IPS DF 19.7 (cell line): ENCODE results near the gene UMAD1.

Experiments
- DNase-seq: peaks from one replicate; pipeline ENCODE4 v3.0.0-alpha.2; 2013; ENCODE audit warnings: low read depth, low spot score

UMAD1 gene

DNA sequence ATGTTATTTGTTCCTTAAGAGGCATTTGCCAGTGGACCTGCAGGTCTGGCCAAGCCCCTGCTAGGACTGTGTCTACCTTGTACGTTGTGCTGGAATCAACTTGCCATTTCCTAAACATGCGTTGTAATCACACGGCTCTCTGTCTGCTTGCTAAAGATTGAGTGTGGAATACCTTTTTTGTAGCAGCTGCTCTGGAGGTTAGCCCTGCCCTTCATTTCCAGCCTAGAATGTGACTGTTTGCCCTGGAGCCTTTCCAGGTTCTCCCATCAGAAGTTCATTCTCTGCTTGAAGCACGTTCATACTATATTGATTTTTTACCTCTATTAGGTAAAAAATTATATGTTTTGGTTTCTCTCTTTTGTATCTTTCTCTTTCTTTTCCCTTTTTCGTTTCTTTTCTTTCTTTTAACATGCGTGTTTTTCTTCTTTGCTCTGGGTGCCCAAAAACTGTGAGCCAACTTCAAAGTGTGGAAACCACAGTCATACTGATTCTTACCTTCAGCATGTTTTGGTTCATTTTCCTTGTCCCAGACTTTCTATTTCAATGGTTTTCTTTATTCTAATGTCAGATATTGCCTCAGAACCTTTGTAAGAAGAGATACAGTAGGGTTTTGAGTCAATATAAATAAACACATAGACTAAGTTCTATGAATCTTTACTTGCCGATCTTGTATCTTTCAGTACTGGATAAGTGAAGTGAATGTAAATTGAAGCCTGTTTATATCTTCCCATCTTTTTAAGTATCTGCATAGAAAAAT, 189.7 kb downstream of the UMAD1 start:
- no peak for DNase-seq

DNA sequence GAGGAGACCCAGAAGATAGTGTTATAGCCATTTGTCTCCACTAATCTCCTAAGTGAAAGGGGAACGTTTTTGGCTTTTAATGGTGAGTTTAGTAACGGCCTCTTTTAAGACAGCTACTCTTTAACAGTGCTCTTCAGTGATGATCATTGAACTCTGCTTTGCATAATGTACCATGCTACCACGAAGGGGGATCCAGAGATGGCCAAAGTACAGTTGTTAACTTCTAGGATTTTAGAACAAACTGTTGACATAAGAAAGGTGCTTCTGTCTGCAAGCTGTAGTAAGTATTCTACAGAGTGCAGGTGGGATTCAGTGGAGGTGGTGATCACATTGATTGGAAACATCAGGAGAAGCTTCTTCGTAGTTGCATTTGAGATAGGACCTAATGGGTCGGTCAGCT, 192.0 kb downstream of the UMAD1 start:
- DNase-seq = no peak

DNA sequence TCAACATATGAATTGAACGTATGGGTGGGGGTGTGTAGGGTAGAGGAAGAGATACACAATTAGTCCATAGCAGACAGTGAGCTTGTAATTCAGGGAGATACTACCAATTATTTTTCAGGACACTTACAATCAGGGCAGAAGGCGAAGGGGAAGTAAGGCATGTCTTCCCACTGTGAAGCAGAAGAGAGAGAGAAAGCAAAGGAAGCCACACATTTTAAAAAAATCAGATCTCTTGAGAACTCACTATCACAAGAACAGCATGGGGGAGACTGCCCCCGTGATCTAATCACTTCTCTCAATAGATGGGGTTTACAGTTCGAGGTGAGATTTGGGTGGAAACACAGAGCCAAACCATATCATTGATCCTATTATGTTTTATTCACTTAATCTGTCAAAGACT, 194.2 kb downstream of the UMAD1 start:
- DNase-seq = no peak

DNA sequence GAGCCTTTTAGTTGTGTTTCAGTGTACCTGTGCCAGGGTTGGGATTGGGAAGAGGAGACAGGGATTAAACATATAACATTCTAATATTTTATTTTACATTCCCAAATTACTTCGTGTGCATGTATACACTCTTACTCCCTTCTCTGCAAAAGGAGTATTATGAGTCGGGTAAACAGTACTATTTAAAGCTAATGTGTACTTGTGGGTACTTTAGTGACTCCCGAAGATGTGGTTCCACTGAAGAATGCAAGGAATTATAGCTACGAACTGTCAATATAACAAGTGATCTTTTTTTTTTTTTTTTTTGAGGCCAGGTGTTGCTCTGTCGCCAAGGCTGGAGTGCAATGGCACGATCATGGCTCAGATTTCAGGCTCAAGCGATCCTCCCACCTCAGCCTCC, 200.5 kb downstream of the UMAD1 start:
- no peak for DNase-seq

DNA sequence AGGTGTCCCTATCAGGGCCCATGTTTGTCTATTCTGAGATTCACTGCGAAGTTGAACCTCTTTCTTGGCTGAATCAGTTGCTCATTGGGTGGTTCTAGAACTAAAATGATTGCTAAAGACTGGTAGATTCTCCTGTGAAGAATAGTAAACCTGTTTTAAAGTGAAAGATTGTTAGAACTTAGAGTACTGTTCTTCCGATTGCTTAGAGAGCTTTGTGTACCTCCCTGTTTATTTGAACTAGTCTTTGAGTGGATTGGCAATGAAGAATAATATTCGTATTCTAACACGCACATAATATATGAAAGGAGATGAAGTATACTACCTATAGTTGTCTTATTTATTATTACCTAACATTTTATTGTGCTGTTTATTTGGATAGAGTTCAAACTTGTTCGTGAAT, 202.7 kb downstream of the UMAD1 start:
- no peak for DNase-seq

DNA sequence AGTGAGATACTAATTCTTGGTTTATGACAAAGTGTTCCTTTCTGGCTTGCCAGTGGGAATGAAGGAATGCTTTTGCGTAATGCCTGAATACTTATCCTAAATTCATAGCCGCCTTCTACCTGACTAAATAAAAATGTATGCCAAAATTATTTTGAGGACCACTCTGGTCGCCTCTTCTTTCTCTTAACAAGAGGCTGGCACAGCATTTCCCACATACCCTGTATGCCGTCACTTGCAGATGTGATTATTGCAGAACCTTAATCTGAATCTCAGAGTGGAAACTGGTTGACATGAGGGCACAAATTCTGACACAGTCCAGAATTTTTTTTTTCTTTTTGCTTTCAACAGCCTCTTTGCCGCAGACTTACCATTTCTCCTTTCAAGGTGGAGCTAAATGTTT, 203.4 kb downstream of the UMAD1 start:
- no peak for DNase-seq

DNA sequence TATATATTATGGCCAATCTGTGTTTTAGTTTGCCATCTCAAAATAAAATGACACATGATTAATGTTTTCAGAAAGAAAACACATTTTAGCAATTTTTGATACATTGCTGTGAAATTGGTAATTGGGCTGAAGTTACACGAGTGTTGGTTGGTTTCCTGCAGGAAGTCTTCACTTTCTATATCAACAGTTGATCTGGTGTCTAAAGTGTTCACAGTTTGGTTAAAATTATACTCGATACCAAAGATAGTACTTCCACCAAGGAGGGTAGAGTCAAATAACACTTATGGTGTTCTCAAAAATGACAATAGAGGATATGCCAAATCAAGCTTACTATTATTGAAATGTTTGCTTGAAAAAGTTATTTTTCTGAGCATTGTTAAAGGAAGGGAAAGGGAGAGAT, 207.7 kb downstream of the UMAD1 start:
- DNase-seq = no peak

DNA sequence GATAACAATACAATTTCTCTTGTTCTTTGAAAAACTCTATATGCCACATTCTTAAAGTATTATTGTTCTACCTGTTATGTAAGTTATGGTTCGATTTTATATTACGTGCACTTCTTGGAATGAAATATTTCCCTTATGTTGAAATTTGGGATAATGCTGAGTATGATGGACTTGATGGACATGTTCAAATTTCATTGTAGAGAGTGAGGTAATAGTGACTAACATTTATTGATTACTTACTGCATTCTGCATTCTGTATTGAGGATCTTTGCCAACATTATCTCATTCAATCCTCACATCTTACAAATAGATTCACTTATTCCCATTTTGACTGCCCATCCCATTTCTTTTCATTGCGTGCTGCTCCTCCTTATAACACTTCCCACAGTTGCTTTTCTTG, 208.3 kb downstream of the UMAD1 start:
- no peak for DNase-seq

DNA sequence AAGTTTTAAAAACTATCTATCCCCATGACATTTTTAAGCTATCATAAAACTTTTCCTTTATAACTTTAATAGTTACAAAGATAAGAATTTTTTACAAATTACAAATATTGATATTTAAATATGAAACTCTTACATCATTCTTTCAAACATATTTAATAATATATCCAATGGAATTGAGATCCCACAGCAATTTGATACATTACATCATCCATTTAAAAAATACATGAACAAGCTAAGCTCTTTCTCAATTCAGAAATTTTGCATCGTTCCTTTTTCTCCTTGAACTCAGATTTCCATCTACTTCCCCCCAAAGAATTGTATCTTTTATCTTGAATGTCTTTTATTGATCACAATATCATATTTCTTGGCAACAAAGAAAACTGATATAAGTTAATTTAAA, 209.6 kb downstream of the UMAD1 start:
- DNase-seq = no peak

DNA sequence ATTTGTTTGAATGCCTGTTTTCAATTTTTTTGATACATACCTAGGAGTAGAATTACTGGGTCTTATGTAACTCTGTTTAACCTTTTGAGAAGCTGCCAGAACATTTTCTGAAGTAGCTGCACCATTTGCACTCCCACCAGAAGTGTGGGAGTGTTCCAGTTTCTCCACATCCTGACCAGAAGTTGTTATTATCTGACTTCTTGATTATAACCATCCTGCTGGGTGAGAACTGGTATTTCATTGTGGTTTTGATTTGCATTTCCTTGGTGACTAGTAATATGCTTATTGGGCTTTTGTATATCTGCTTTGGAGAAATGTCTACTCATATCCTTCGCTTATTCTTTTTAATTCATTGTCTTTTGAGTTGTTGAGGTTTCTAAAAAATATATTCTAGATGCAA, 210.8 kb downstream of the UMAD1 start:
- DNase-seq = no peak

DNA sequence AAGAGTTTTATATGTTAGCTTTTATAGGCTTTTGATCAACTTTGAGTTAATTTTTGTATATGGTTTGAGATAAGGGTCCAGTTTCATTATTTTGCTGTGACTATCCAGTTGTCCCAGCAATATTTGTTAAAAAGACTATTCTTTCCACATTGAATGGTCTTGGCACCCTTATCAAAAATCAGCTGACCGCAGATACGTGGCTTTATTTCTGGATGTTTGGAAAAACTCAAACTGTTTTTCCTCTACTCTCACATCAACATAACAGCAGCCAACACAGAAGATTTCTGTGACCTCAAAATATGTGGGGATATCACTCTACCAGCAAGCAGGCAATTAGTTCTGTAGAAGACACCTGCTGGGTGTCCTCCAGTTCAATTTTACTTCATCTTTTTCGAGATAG, 211.4 kb downstream of the UMAD1 start:
- DNase-seq = no peak

DNA sequence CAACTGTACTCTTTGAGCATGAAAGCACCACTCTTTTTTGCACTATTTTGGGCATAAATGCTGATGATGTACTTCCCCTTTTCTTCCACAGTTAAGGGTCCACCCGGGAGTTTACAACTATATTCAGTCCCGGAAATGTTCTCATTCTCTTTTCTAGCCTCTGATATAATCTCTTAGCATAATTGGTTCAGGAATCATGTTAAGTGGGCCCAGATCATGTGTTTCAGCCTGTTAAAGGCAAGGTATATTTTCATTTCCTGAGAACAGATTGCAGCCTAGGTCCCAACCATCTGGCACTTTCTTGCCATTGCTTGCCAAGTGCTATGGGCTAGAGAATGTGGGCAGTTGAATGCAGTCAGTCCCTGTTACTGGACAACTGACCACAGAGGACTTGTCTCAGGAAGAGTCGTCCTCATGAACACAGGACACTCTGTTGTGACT, 216.6 kb downstream of the UMAD1 start:
- no peak for DNase-seq

DNA sequence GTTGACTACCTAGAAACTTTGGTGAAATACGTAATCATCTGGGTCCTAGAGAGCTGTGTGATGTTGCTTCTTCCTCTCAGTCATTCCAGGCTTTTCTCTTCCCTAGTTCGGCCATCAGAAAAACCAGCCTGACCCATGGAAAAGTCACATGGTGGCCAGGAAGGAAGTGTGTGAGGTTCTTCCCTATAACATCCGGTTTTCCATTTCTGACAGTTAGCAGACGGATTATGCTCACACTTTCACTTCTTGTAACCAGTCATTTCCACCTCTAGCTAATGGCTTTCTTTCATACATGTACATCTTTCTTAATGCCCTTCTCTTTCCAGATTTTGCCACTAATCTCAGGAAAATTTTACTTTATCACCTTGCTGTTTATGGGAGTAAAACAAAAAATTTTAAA, 218.0 kb downstream of the UMAD1 start:
- no peak for DNase-seq

DNA sequence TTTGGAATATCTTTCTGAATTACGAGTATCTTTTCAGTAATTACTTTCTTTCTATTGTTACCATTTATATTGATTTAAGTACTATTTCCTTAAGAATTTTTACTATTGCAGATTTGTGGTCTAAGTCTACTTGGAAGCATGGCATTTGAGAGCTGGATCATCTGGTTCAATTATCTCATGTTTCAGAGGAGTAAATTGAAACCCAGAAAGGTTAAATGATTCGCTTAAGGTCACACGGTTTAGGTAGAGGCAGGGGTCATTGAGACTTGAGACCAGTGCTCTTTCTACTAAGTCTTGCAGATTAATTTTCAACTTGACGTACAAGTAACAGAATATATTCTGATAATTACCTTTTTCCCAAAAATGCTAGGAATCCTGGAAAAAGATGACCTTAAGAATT, 218.9 kb downstream of the UMAD1 start:
- no peak for DNase-seq

DNA sequence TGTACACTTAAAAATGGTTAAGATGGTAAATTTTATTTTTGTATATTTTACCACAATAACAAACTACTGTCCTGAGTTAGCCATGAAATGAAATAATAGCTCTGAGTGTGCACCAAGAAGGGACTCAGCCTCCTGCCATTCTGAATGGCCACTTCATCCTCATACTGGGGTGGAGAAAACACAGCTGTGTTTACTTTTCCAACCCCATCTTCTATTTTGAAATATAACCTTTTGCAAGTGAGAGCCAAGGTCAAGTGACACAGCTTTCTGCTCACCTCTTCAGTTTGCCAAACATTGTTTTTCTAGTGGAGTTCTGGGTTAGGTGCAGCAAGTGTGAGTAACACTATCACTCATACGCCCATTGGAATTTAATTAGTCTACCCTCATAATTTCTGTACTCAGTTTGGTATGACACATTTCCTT, 220.7 kb downstream of the UMAD1 start:
- DNase-seq = no peak

DNA sequence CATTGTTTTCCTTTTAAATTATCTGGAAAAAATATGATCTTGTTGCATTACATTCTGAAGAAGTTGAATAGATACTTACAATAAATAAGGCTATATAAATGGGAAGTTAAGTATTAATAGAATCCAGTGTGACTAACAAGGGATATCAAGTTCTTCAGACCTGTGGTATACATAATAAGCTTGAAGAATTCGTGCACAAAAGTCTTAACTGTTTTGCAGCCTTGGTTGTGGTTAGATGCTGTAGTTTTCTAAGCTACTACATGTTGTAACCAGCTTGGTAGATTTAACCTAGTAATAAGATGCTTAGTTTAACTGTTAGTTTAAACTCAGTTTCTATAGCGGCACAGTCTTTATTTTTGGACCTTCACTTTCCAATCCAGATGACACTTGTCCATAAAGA, 221.8 kb downstream of the UMAD1 start:
- DNase-seq = no peak

DNA sequence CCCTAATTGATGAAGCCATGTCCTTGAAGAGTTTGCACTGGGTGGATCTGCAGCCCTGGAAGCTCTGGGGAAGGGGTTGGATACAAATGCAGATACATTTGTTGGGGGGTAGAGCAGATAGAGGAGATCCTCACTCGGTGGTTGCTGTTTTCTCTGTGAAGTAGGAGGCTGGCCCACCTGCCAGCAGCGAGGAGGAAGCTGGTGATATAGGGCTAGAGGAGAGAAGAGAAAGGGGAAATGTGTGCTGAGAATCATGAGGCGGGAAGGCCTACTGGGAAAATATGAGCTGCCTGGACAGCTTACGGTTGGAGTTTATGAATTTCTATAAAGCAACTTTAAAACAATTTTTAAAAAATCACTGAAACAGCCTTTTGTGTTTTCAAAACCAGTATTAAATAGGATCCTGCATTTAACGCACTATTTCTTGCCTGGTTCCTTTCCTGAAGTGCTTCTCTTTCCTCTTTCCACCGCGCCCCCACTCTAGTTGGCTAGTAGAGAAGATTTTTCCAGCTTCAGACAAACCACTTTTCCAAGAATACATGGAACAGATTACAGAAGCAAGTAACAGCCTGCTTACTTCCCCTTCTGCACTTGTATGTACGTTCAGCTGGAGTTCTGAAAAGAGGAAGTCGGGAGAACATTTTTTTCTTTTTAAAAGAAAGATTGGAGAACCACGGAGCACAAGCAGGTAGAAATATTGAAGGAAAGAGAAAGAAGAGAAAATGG, 227.5 kb downstream of the UMAD1 start:
- DNase-seq = no peak

DNA sequence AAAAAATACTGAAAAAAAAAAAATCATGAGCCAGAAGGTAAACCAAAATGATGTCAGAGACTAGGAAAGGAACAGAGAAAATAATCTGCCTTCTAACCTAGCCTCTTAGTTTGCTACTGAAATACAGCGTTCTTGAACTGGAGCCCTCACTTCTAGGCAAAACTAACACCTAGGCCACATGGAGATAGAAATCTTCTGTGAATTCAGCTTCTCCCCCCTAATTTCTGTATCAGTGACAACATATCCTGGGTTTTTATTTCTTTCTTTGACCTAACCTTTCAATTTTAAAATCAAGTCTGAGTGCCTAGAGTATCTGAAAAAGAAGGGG, 228.0 kb downstream of the UMAD1 start:
- no peak for DNase-seq

DNA sequence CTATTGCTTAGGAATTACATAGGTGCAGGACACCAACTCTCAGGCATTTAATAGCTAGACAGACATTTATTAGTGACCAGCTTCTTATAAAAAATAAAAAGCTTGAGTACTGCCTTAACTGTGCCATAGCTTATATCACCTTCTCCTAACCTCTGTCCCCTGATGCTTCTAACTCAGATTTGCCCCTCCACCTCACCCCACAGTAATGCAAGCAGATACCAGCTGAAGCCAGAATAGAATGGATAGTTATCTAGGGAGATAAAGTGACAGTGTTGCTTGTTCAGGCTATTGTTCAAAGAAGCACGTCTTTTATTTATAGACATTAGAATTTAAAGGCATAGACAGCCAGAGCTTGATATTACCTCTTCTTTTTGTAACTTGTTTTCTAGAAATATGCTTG, 228.5 kb downstream of the UMAD1 start:
- no peak for DNase-seq

DNA sequence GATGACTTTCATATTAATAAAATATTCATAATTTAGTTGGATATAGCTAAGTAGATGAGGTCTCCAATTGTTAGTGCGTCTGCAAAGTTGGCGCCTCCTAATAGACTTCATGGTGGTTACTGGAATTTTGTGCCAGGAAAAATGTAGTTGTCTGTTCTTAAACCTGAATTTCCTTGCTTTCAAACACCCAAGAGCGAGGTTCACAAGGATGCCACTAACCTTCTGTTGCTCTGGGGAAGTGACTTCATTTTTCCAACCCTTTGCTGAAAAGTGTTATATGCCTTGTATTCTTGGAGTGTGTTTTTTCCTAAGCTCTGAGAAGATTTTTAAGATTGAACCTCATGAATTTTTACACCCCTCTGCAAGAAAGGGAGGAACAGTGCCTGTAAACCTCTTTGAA, 229.1 kb downstream of the UMAD1 start:
- DNase-seq = no peak

DNA sequence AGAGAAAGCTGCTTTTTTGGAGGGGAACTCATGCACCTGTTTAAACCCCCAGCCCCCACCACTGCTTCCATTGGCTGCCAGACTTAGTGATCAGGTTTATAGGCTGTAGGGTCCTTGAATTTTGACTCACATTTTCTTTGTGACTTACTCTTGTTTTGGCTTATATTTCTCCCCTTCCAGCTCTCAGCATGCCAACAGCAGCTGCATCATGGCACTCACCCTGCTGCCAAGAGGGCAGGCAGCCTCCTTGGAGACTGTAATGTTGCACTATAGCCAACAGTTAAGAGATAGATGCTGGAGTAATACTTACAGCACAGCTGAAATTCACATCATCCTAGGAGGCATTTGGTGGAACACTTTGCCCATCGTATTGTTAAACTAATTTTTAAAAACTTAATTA, 230.0 kb downstream of the UMAD1 start:
- no peak for DNase-seq

DNA sequence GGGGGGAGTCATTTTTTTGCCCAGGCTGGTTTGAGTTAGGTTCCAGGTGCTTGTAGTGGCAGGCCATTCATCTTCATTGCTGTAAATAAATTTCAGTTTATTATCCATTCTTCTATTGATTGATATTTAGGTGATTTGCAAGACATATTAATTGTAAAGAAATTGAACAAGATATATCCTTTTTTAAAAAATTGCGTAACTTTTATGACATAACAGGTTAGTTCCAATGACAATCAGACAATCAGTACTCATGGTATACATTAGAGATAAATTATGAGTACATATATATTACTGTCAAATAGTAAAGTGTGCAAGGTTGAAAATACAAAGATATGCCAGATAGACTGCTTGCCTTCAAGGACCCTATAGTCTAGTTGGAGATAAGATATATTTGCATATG, 235.9 kb downstream of the UMAD1 start:
- no peak for DNase-seq

DNA sequence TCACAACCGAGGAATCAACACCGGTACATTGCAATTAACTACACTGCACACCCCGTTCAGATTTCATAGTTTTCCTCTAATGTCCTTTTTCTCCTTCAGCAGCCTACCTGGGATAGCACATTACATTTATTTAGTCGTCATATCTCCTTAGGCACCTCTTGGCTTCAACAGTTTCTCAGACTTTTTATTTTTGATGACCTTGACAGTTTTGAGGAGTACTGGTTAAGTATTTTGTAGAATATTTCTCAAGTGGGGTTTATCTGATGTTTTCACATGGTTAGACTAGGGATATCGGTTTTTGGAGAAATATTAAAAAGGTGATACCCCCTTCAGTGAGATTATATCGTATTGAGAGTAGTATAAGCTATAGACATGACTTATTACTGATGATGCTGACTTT, 241.0 kb downstream of the UMAD1 start:
- no peak for DNase-seq

DNA sequence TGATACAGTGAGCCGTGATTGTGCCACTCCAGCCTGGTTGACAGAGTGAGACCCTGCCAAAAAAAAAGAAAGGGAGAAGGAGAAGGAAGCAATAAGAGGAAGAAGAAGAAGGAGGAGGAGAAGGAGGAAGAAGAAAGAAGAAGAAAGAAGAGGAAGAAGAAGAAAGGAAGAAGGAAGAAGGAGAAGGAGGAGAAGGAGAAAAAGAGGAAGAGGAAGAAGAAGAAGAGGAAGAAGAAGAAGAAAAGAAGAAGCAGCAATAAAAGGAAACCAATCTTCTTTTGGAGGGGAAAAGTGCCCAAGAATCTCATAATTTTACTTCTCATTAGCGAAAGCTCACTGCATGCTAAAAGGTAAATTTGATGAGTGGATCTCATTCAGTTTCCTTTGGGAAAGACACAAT, 242.3 kb downstream of the UMAD1 start:
- DNase-seq = no peak
